ENCODE data around the gene SPATA24. TPM values are rescaled to one million over a fixed set of nuclear protein-coding genes. Genes with fewer than 3 reads are reported as not detected.
"Not testable (repeated sequence)": the region's sequence is repeated elsewhere in the genome, so short reads cannot be mapped to it uniquely, and the experiment has no call there.

SPATA24 gene
- total RNA-seq, 2 donors from 2014 or later = 2.9 to 3.9 TPM

- Histone ChIP-seq H3K9me3 (no peaks in the 10 kb centered on the region), H3K36me3 (no peaks in the 10 kb centered on the region), H3K4me1 (no peaks in the 10 kb centered on the region), H3K4me3 (no peak overlapping the region), H3K9ac (ENCODE audit: low read depth in 2 of 2, low read length in 2 of 2) (no peak overlapping the region), H3K27me3 (no peaks in the 10 kb centered on the region), H3K27ac (no peak overlapping the region)
- no peak for DNase-seq
- intact Hi-C loops (cut with DNase I) = no loop called here
- no peak for TF ChIP-seq CTCF (IDR thresholded peaks at IDR 0.05)
Observed at GRCh38 chr5:139410993-139411828, 7.3 kb upstream of the SPATA24 start.

- Histone ChIP-seq H3K4me3 (no peak overlapping the region), H3K9ac (ENCODE audit: low read depth in 2 of 2, low read length in 2 of 2) (no peak overlapping the region), H3K9me3 (no peaks in the 10 kb centered on the region), H3K27me3 (no peaks in the 10 kb centered on the region), H3K27ac (no peak overlapping the region), H3K36me3 (no peaks in the 10 kb centered on the region), H3K4me1 (no peaks in the 10 kb centered on the region)
- no peak for TF ChIP-seq CTCF (IDR thresholded peaks at IDR 0.05)
- intact Hi-C loops (cut with DNase I) = no loop called here
- no peak for DNase-seq
Observed at GRCh38 chr5:139410121-139410992, 6.5 kb upstream of the SPATA24 start.

GRCh38 chr5:139409116-139409515, 5.2 kb upstream of the SPATA24 start:
- H3K9ac ChIP-seq (ENCODE audit: low read depth in 2 of 2, low read length in 2 of 2); H3K4me1 ChIP-seq; intact Hi-C loops (cut with DNase I); H3K36me3 ChIP-seq; DNase-seq; H3K27me3 ChIP-seq; H3K27ac ChIP-seq; H3K9me3 ChIP-seq; H3K4me3 ChIP-seq: not testable (repeated sequence)

- TF ChIP-seq CTCF (IDR thresholded peaks at IDR 0.05) = no peak
- H3K4me3 ChIP-seq = no peak overlapping the region
- H3K36me3 ChIP-seq = no peaks in the 10 kb centered on the region
- no peaks in the 10 kb centered on the region for H3K9me3 ChIP-seq
- H3K27me3 ChIP-seq = no peaks in the 10 kb centered on the region
- no peak overlapping the region for H3K9ac ChIP-seq (ENCODE audit: low read depth in 2 of 2, low read length in 2 of 2)
- no peaks in the 10 kb centered on the region for H3K4me1 ChIP-seq
- DNase-seq = no peak
- no peak overlapping the region for H3K27ac ChIP-seq
- intact Hi-C loops (cut with DNase I) = no loop called here
Observed at GRCh38 chr5:139408191-139408590, 4.3 kb upstream of the SPATA24 start.

GRCh38 chr5:139407517-139407916, 3.6 kb upstream of the SPATA24 start:
- H3K4me1 ChIP-seq = no peaks in the 10 kb centered on the region
- no peak overlapping the region for H3K9ac ChIP-seq (ENCODE audit: low read depth in 2 of 2, low read length in 2 of 2)
- no peak overlapping the region for H3K4me3 ChIP-seq
- H3K36me3 ChIP-seq = no peaks in the 10 kb centered on the region
- no peak for TF ChIP-seq CTCF (IDR thresholded peaks at IDR 0.05)
- no peak overlapping the region for H3K27ac ChIP-seq
- no peaks in the 10 kb centered on the region for H3K9me3 ChIP-seq
- no peaks in the 10 kb centered on the region for H3K27me3 ChIP-seq
- DNase-seq = no peak
- intact Hi-C loops (cut with DNase I) = no loop called here

Measured in colonic mucosa (tissue), 4 donors.